ENCODE results near the gene MYO3A.

DNA sequence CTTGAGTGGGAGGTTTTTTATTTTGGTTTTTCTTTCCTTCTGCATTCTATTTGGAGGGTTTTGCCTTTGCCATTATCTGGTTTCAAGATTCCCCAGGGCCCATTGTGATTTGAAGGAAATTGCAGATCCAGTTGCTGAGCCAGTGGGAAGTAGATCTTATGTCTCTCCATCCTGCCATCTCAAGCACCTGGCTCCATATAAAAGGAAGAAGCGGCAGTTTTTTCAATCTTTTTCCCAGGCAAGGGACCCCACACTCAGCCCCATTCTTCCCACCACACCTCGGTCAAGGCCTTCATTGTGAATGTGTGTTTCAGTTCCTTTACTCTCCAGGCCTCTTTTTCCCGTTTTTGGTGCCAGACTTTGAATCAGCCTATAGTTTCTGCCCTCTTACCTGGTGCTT is 95.8 kb downstream of the MYO3A start:
- TF ChIP-seq, protein P1, sequence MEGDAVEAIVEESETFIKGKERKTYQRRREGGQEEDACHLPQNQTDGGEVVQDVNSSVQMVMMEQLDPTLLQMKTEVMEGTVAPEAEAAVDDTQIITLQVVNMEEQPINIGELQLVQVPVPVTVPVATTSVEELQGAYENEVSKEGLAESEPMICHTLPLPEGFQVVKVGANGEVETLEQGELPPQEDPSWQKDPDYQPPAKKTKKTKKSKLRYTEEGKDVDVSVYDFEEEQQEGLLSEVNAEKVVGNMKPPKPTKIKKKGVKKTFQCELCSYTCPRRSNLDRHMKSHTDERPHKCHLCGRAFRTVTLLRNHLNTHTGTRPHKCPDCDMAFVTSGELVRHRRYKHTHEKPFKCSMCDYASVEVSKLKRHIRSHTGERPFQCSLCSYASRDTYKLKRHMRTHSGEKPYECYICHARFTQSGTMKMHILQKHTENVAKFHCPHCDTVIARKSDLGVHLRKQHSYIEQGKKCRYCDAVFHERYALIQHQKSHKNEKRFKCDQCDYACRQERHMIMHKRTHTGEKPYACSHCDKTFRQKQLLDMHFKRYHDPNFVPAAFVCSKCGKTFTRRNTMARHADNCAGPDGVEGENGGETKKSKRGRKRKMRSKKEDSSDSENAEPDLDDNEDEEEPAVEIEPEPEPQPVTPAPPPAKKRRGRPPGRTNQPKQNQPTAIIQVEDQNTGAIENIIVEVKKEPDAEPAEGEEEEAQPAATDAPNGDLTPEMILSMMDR (conservative IDR thresholded peaks at IDR 0.05), result no peak
- TF ChIP-seq EZH2 (IDR thresholded peaks at IDR 0.05; ENCODE audit: low read depth), result no peak

All from PC-9 (cell line).